Endodermal cell (in vitro differentiated cells): ENCODE measurements around the gene GHDC. TPM values are rescaled to one million over a fixed set of nuclear protein-coding genes. Genes with fewer than 3 reads are reported as not detected.

Source experiments
- DNase-seq: peaks from one replicate; pipeline ENCODE4 v3.0.0-alpha.2; 2017
- H3K27ac ChIP-seq: 2 replicates; pipeline ENCODE4 v1.5.1; 2013; ENCODE audit warnings: mild to moderate bottlenecking, low read depth, low read length, moderate library complexity
- H3K27me3 ChIP-seq: 2 replicates; pipeline ENCODE4 v1.6.1; 2013; ENCODE audit warnings: mild to moderate bottlenecking, low read length, moderate library complexity; ENCODE audit not compliant: insufficient read depth, control insufficient read depth, poor library complexity, severe bottlenecking
- H3K36me3 ChIP-seq: 2 replicates; pipeline ENCODE4 v1.7.0; 2013; ENCODE audit warnings: mild to moderate bottlenecking, low read length, moderate library complexity; ENCODE audit not compliant: control insufficient read depth, insufficient read depth
- H3K4me1 ChIP-seq: one replicate; pipeline ENCODE4 v1.7.0; 2013; ENCODE audit warnings: low read length; ENCODE audit not compliant: control insufficient read depth, insufficient read depth
- H3K4me3 ChIP-seq: 2 replicates; pipeline ENCODE4 v1.5.1; 2013; ENCODE audit warnings: mild to moderate bottlenecking, low read length, moderate library complexity
- H3K9ac ChIP-seq: 2 replicates; pipeline ENCODE4 v1.6.1; 2013; ENCODE audit warnings: mild to moderate bottlenecking, low read length, moderate library complexity; ENCODE audit not compliant: poor library complexity, severe bottlenecking; ENCODE audit errors: extremely low read depth
- H3K9me3 ChIP-seq: 2 replicates; pipeline ENCODE4 v1.6.1; 2013; ENCODE audit warnings: mild to moderate bottlenecking, low read length, moderate library complexity; ENCODE audit not compliant: control insufficient read depth
- H3K27ac Mint-ChIP-seq: 2 replicates; pipeline ENCODE4 v1.8.0; 2020; ENCODE audit warnings: mixed read lengths
- H3K27me3 Mint-ChIP-seq: 2 replicates; pipeline ENCODE4 v1.8.0; 2021; ENCODE audit warnings: mild to moderate bottlenecking, mixed read lengths; ENCODE audit not compliant: insufficient read depth
- H3K36me3 Mint-ChIP-seq: 2 replicates; pipeline ENCODE4 v1.8.0; 2020; ENCODE audit warnings: low read depth, mixed read lengths
- H3K4me1 Mint-ChIP-seq: 2 replicates; pipeline ENCODE4 v1.8.0; 2020; ENCODE audit warnings: mixed read lengths
- H3K4me3 Mint-ChIP-seq: 2 replicates; pipeline ENCODE4 v1.8.0; 2020; ENCODE audit warnings: mild to moderate bottlenecking, moderate library complexity, mixed read lengths
- H3K9me3 Mint-ChIP-seq: 2 replicates; pipeline ENCODE4 v1.8.0; 2020; ENCODE audit warnings: mild to moderate bottlenecking, mixed read lengths
- CTCF ChIP-seq: fragments of 200-600 bp; sonication (generic); conservative IDR thresholded peaks from 2 replicates; pipeline ENCODE4 v1.5.0; 2021; ENCODE audit warnings: antibody characterized with exemption, mild to moderate bottlenecking
- WGBS, 2 experiments: methylation state at CpG; one replicate each; pipeline versions ENCODE4 v1.1.5 to v1.1.7; 2013; ENCODE audit warnings: missing lambda C conversion rate in 2 of 2, mixed read lengths in 1 of 2; ENCODE audit not compliant: insufficient coverage in 1 of 2, insufficient read length in 1 of 2; 5-methylcytosine and 5-hydroxymethylcytosine counted together
- total RNA-seq, 2 donors: library from RNA; stranded (reverse); fragmentation: NEBNext Ultra II Directional in 1 of 2; extraction: Animal tissue kit (Norgen Biotek cat#: 25700) in 1 of 2; gene quantifications; 2 replicates in 1 of 2; 3 replicates in 1 of 2; pipeline ENCODE4 v1.2.1, GENCODE V29; 2021

The GHDC gene
- total RNA-seq, 2 donors from 2014 or later: 4.4 to 8.4 TPM

GRCh38 chr17:42178817-42179216 lies 15.5 kb downstream of the GHDC start:
- H3K9ac ChIP-seq: no peak overlapping the region
- H3K27ac Mint-ChIP-seq: no peak overlapping the region
- no peaks in the 10 kb centered on the region for H3K36me3 ChIP-seq
- peaks cover 65% of the 10 kb centered on the region for H3K27me3 Mint-ChIP-seq
- H3K4me3 Mint-ChIP-seq: no peak overlapping the region
- H3K4me1 ChIP-seq: no peaks in the 10 kb centered on the region
- no peaks in the 10 kb centered on the region for H3K9me3 Mint-ChIP-seq
- no peak for DNase-seq
- H3K27ac ChIP-seq: no peak overlapping the region
- H3K27me3 ChIP-seq: peaks cover 59% of the 10 kb centered on the region
- no peak overlapping the region for H3K4me3 ChIP-seq
- no peaks in the 10 kb centered on the region for H3K36me3 Mint-ChIP-seq
- peaks cover 8% of the 10 kb centered on the region for H3K4me1 Mint-ChIP-seq
- no peaks in the 10 kb centered on the region for H3K9me3 ChIP-seq
- no peak for TF ChIP-seq CTCF
- 50 to 68% methylated on average over 4 to 14 of the region's 14 CpGs for WGBS, 2 experiments

- no peak overlapping the region for H3K4me3 Mint-ChIP-seq
- DNase-seq: no peak
- Histone ChIP-seq H3K27me3 (peaks cover 48% of the 10 kb centered on the region), H3K4me1 (no peaks in the 10 kb centered on the region), H3K27ac (no peak overlapping the region), H3K4me3 (no peak overlapping the region), H3K9ac (no peak overlapping the region), H3K36me3 (no peaks in the 10 kb centered on the region), H3K9me3 (no peaks in the 10 kb centered on the region)
- WGBS, 2 experiments: 96 to 100% methylated on average over 2 of the region's 2 CpGs
- no peaks in the 10 kb centered on the region for H3K9me3 Mint-ChIP-seq
- peaks cover 54% of the 10 kb centered on the region for H3K27me3 Mint-ChIP-seq
- H3K36me3 Mint-ChIP-seq: no peaks in the 10 kb centered on the region
- TF ChIP-seq CTCF: no peak
- H3K4me1 Mint-ChIP-seq: peaks cover 4% of the 10 kb centered on the region
- H3K27ac Mint-ChIP-seq: no peak overlapping the region
These were observed 16.6 kb downstream of the GHDC start for GRCh38 chr17:42177684-42178083.

- Histone ChIP-seq H3K9me3 (no peaks in the 10 kb centered on the region), H3K4me3 (no peak overlapping the region), H3K27ac (no peak overlapping the region), H3K4me1 (no peaks in the 10 kb centered on the region), H3K27me3 (peaks cover 13% of the 10 kb centered on the region), H3K36me3 (no peaks in the 10 kb centered on the region), H3K9ac (no peak overlapping the region)
- TF ChIP-seq CTCF: no peak
- H3K27ac Mint-ChIP-seq: no peak overlapping the region
- H3K4me1 Mint-ChIP-seq: no peaks in the 10 kb centered on the region
- no peak overlapping the region for H3K4me3 Mint-ChIP-seq
- peaks cover 25% of the 10 kb centered on the region for H3K27me3 Mint-ChIP-seq
- WGBS, 2 experiments: 82 to 85% methylated on average over 10 to 14 of the region's 14 CpGs
- H3K9me3 Mint-ChIP-seq: no peaks in the 10 kb centered on the region
- H3K36me3 Mint-ChIP-seq: no peaks in the 10 kb centered on the region
- no peak for DNase-seq
These were observed 20.0 kb downstream of the GHDC start for GRCh38 chr17:42174126-42174783.
